NCI-H1436 treated with DMSO at 0.1 percent for 48 hours (cell line): ENCODE measurements around the gene PRR35.

Experiments used
- DNase-seq: peaks from one replicate; lab custom pipeline; 2025; lab: John Stamatoyannopoulos, UW

The PRR35 gene

GRCh38 chr16:564690-565418, 4.7 kb downstream of the PRR35 start:
- DNase-seq: no peak

- no peak for DNase-seq
These were observed 5.5 kb downstream of the PRR35 start for GRCh38 chr16:565419-566330.

- no peak for DNase-seq
These were observed 6.5 kb downstream of the PRR35 start, which contains the start of gene NHLRC4 for GRCh38 chr16:566475-567372. TSS of gene NHLRC4 (plus strand) at chr16:567005. CDS start at chr16:568048, 1,043 bp downstream.

- DNase-seq: no peak
These were observed 7.4 kb downstream of the PRR35 start for GRCh38 chr16:567373-568256.

- no peak for DNase-seq
These were observed 8.4 kb downstream of the PRR35 start for GRCh38 chr16:568401-569258.

- no peak for DNase-seq
These were observed 9.5 kb downstream of the PRR35 start, which contains the start of gene PIGQ for GRCh38 chr16:569445-570254. TSS of gene PIGQ (plus strand) at chr16:569968. CDS start at chr16:574075, 4,107 bp downstream.

- no peak for DNase-seq
These were observed 12.9 kb downstream of the PRR35 start for GRCh38 chr16:572865-573650.

- no peak for DNase-seq
These were observed 14.0 kb downstream of the PRR35 start for GRCh38 chr16:574021-574760.

GRCh38 chr16:575354-576196, 15.4 kb downstream of the PRR35 start:
- DNase-seq: no peak

- no peak for DNase-seq
These were observed 16.1 kb downstream of the PRR35 start for GRCh38 chr16:576197-576822.

- DNase-seq: no peak
These were observed 16.6 kb downstream of the PRR35 start for GRCh38 chr16:576823-577201.

GRCh38 chr16:577796-578195, 17.6 kb downstream of the PRR35 start:
- no peak for DNase-seq

- DNase-seq: no peak
These were observed 18.2 kb downstream of the PRR35 start for GRCh38 chr16:578232-578869.

- no peak for DNase-seq
These were observed 18.7 kb downstream of the PRR35 start for GRCh38 chr16:578870-579405.
